Right lobe of liver (tissue), 6 donors: Measurements from ENCODE around the gene ADH1C. TPM values are rescaled to one million over a fixed set of nuclear protein-coding genes. Genes with fewer than 3 reads are reported as not detected.
A peak's percentile ranks its signal among the peaks of the same experiment; 100 is the strongest.

ENCODE experiments used
- ATAC-seq, 4 donors: fragments of 200-7000 bp; cut with Tn5 transposase; one replicate each; pipeline ENCODE4 v1.9.1; 2020; ENCODE audit warnings: mild to moderate bottlenecking in 4 of 4, moderate library complexity in 4 of 4
- DNase-seq, 3 donors: peaks; one replicate each; pipeline ENCODE4 v3.0.0-alpha.2; 2020
- H3K27ac ChIP-seq, 3 donors: fragments of 200-600 bp; one replicate each; pipeline ENCODE4 v1.8.0; 2022
- H3K27me3 ChIP-seq, 2 donors: fragments of 200-600 bp; one replicate each; pipeline ENCODE4 v1.8.0; 2022
- H3K36me3 ChIP-seq, 4 donors: fragments of 200-600 bp; sonication (generic) in 1 of 4; one replicate each; pipeline versions ENCODE4 v1.5.1 to v1.8.0; 2017 to 2022; ENCODE audit warnings: control low read depth in 1 of 4
- H3K4me1 ChIP-seq, 4 donors: fragments of 200-600 bp; sonication (generic) in 1 of 4; one replicate each; pipeline versions ENCODE4 v1.5.1 to v1.8.0; 2017 to 2022; ENCODE audit warnings: control low read depth in 1 of 4
- H3K4me3 ChIP-seq, 3 donors: fragments of 200-600 bp; one replicate each; pipeline ENCODE4 v1.8.0; 2022
- H3K9me3 ChIP-seq, 4 donors: fragments of 200-600 bp; sonication (generic) in 1 of 4; one replicate each; pipeline versions ENCODE4 v1.5.1 to v1.8.0; 2017 to 2022; ENCODE audit warnings: control low read depth in 1 of 4
- POLR2A ChIP-seq: fragments of 450-650 bp; IDR thresholded peaks from one replicate; pipeline ENCODE4 v1.6.1; 2017; ENCODE audit warnings: antibody characterized with exemption, mild to moderate bottlenecking
- WGBS: methylation state at CpG from one replicate; pipeline ENCODE4 v1.1.6; 2018; ENCODE audit warnings: low coverage, low lambda C conversion rate; ENCODE audit not compliant: insufficient coverage; ENCODE audit errors: missing lambda C conversion rate; 5-methylcytosine and 5-hydroxymethylcytosine counted together
- intact Hi-C, 2 donors: fragments of 100-400 bp; cut with DNase I; formaldehyde crosslinking; loops; one replicate each; pipeline versions ENCODE4 v1.11.2 to v1.14.1; 2022
- total RNA-seq, 6 experiments: library from RNA; depleted of rRNA in 2 of 6; stranded (reverse); fragments of >200 nt in 2 of 6; fragmentation: NEBNext Ultra II Directional in 3 of 6; extraction: Animal tissue kit (Norgen Biotek cat#: 25700) in 3 of 6; gene quantifications; one replicate each; pipeline versions ENCODE4 v1.1.0 to v1.2.4, GENCODE V29; 2016 to 2023
- TF ChIP-seq, protein P1 (sequence below), 4 donors: fragments of 200-600 bp in 3 of 4; fragments of 450-650 bp in 1 of 4; IDR thresholded peaks; one replicate each; pipeline versions ENCODE4 v1.5.1 to v1.8.0; 2016 to 2022; ENCODE audit warnings: antibody characterized with exemption in 4 of 4, mild to moderate bottlenecking in 2 of 4
- donor health status: DM: no; HTN: yes; CAD: no.
- donor health status: DM: no; HTN: no; CAD: no.
- donor health status: DM: no; HTN: no; CAD: no.
- donor health status: DM: no; HTN: yes; CAD: no.
- donor health status: DM: no; HTN: yes; CAD: no.

The ADH1C gene
- total RNA-seq, 6 experiments from 2014 or later = 187 to 684 (median 490) TPM

- peak overlapping the region; percentile 12 to 37 (median 30) for H3K27ac ChIP-seq
- no peaks in the 10 kb centered on the region for H3K27me3 ChIP-seq
- H3K36me3 ChIP-seq = no peaks in the 10 kb centered on the region
- ATAC-seq (peak; percentile 32 to 88 (median 52)), DNase-seq (no peak)
- H3K4me1 ChIP-seq = peaks cover 0 to 10% (median 4%) of the 10 kb centered on the region in 4 donors
- no peak for TF ChIP-seq POLR2A
- TF ChIP-seq, protein P1, sequence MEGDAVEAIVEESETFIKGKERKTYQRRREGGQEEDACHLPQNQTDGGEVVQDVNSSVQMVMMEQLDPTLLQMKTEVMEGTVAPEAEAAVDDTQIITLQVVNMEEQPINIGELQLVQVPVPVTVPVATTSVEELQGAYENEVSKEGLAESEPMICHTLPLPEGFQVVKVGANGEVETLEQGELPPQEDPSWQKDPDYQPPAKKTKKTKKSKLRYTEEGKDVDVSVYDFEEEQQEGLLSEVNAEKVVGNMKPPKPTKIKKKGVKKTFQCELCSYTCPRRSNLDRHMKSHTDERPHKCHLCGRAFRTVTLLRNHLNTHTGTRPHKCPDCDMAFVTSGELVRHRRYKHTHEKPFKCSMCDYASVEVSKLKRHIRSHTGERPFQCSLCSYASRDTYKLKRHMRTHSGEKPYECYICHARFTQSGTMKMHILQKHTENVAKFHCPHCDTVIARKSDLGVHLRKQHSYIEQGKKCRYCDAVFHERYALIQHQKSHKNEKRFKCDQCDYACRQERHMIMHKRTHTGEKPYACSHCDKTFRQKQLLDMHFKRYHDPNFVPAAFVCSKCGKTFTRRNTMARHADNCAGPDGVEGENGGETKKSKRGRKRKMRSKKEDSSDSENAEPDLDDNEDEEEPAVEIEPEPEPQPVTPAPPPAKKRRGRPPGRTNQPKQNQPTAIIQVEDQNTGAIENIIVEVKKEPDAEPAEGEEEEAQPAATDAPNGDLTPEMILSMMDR (IDR thresholded peaks at IDR 0.05) = no peak
- no peak overlapping the region for H3K4me3 ChIP-seq
- no peaks in the 10 kb centered on the region for H3K9me3 ChIP-seq
- intact Hi-C loops = no loop called here
These were observed 42.4 kb upstream of the ADH1C start for GRCh38 chr4:99394896-99395295.

- Histone ChIP-seq H3K27ac (no peak overlapping the region), H3K36me3 (no peaks in the 10 kb centered on the region), H3K4me1 (peaks cover 0 to 4% (median 2%) of the 10 kb centered on the region in 4 donors), H3K9me3 (peaks cover 0 to 1% (median 0%) of the 10 kb centered on the region in 4 donors), H3K4me3 (no peak overlapping the region), H3K27me3 (no peaks in the 10 kb centered on the region)
- WGBS = 75% methylated on average over 1 of the region's 1 CpG
- no peak for DNase-seq
- intact Hi-C loops = no loop called here
- ATAC-seq = peak in 2 of 4 donors; percentile 11 to 18
- TF ChIP-seq, protein P1 (IDR thresholded peaks at IDR 0.05) = no peak
These were observed 37.5 kb upstream of the ADH1C start for GRCh38 chr4:99390055-99390454.

- Histone ChIP-seq H3K4me3 (no peak overlapping the region), H3K27ac (no peak overlapping the region), H3K36me3 (no peaks in the 10 kb centered on the region), H3K9me3 (peaks cover 0 to 1% (median 0%) of the 10 kb centered on the region in 4 donors), H3K27me3 (no peaks in the 10 kb centered on the region), H3K4me1 (peaks cover 0 to 8% (median 3%) of the 10 kb centered on the region in 4 donors)
- ATAC-seq (no peak), DNase-seq (no peak)
- intact Hi-C loops = no loop called here
- no peak for TF ChIP-seq POLR2A
- TF ChIP-seq, protein P1 (IDR thresholded peaks at IDR 0.05) = no peak
These were observed 37.1 kb upstream of the ADH1C start for GRCh38 chr4:99389606-99390005.

- Histone ChIP-seq H3K9me3 (peaks cover 0 to 2% (median 0%) of the 10 kb centered on the region in 4 donors), H3K27me3 (no peaks in the 10 kb centered on the region), H3K4me1 (peaks cover 0 to 41% (median 15%) of the 10 kb centered on the region in 4 donors), H3K27ac (peak overlapping the region; percentile 82 to 96 (median 87)), H3K36me3 (no peaks in the 10 kb centered on the region), H3K4me3 (no peak overlapping the region)
- ATAC-seq (peak; percentile 72 to 90 (median 80)), DNase-seq (peak; percentile 48 to 80 (median 73))
- 9% methylated on average over 5 of the region's 5 CpGs for WGBS
- intact Hi-C loops = no loop called here
- no peak for TF ChIP-seq POLR2A
- TF ChIP-seq, protein P1 (IDR thresholded peaks at IDR 0.05) = no peak
These were observed 31.4 kb upstream of the ADH1C start for GRCh38 chr4:99383833-99384392.
